CD1c-positive myeloid dendritic cell (primary cell): Measurements from ENCODE around the gene FOXN3.

Experiments
- DNase-seq: peaks from one replicate; pipeline ENCODE4 v3.0.0-alpha.2; 2016; ENCODE audit errors: extremely low spot score

FOXN3 gene

GRCh38 chr14:89249972-89250654 is 166.9 kb downstream of the FOXN3 start:
- no peak for DNase-seq

- DNase-seq = no peak
Measured at GRCh38 chr14:89249065-89249695, 167.9 kb downstream of the FOXN3 start.

- DNase-seq = no peak
Measured at GRCh38 chr14:89248411-89249064, 168.5 kb downstream of the FOXN3 start.

- no peak for DNase-seq
Measured at GRCh38 chr14:89247457-89248122, 169.4 kb downstream of the FOXN3 start.

GRCh38 chr14:89246290-89246689 is 170.7 kb downstream of the FOXN3 start:
- DNase-seq = no peak

GRCh38 chr14:89245802-89246201 is 171.2 kb downstream of the FOXN3 start:
- no peak for DNase-seq

GRCh38 chr14:89244720-89245119 is 172.3 kb downstream of the FOXN3 start:
- DNase-seq = no peak

GRCh38 chr14:89243741-89244140 is 173.3 kb downstream of the FOXN3 start:
- no peak for DNase-seq

- no peak for DNase-seq
Measured at GRCh38 chr14:89243286-89243685, 173.7 kb downstream of the FOXN3 start.

- DNase-seq = no peak
Measured at GRCh38 chr14:89242652-89243279, 174.3 kb downstream of the FOXN3 start.

- no peak for DNase-seq
Measured at GRCh38 chr14:89241934-89242651, 174.9 kb downstream of the FOXN3 start.

- DNase-seq = peak; percentile 54
Measured at GRCh38 chr14:89241257-89241656, 175.8 kb downstream of the FOXN3 start.

- DNase-seq = no peak
Measured at GRCh38 chr14:89240414-89240813, 176.6 kb downstream of the FOXN3 start.

GRCh38 chr14:89239023-89239422 is 178.0 kb downstream of the FOXN3 start:
- DNase-seq = no peak

- no peak for DNase-seq
Measured at GRCh38 chr14:89237921-89238529, 179.0 kb downstream of the FOXN3 start.

- no peak for DNase-seq
Measured at GRCh38 chr14:89236851-89237250, 180.2 kb downstream of the FOXN3 start.

- no peak for DNase-seq
Measured at GRCh38 chr14:89233184-89233583, 183.8 kb downstream of the FOXN3 start.

GRCh38 chr14:89232265-89233070 is 184.6 kb downstream of the FOXN3 start:
- no peak for DNase-seq

- DNase-seq = no peak
Measured at GRCh38 chr14:89231426-89232113, 185.5 kb downstream of the FOXN3 start.
